GM18858 (cell line): Measurements from ENCODE around the gene PLXDC2.

Source experiments
- ATAC-seq: cut with Tn5 transposase; IDR thresholded peaks from one replicate; pipeline ENCODE4 v1.9.1; 2021; ENCODE audit not compliant: unreplicated experiment

PLXDC2 gene

DNA sequence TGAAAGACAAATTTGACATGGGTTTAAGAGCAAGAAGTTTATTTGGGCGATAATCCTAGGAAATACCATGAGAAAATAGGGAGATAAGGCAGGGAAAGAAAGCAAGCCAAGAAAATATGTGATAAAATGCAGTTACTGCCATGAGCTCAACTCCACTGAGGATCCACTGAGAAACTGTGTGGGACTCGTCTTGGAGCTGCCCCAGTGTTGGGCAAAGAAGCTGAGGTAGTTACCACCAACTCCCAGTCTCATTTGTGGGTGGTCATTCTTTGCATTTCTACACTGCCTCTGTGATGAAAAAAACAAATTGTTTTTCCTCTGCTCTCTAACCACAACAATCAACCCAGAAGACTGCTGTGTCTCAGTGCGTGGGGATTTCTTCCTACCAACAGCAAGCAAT, 498.2 kb downstream of the PLXDC2 start:
- no peak for ATAC-seq

DNA sequence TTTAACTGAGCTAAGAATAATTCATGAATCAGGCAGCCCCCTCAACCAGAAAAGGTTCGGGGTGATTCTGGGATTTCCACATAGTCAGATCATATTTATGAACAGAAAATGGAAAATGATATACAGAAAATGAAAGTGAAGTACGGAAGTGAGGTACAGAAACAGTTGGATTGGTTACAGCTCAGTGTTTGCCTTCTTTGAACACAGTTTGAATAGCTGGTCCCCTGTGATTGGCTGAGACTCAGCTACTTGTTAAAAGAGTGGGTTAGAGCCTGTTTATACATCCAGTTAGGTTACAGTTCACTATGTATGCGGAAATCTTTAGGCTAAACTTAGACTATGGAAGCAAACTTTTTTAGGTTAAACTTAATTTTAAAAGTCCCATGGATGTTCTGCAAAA, 511.7 kb downstream of the PLXDC2 start:
- no peak for ATAC-seq

DNA sequence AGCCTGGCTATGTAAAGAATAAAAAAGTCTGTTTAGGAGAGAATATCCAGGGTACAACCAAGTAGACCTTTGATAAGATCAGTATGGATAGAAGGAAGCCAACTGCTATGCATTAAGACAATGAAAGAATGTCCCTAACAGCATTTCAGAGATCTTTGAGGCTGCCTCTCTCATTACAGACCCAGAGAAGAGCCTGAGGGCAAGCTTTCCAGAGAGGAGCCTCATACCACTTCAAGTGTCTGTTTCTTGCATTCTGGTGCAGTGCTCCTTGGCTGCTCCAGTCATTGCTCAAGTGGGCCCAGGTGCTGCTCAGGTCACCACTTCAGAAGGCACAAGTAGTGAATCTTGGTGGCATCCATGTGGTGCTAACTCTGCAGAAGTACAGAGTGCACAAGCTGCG, 514.0 kb downstream of the PLXDC2 start:
- ATAC-seq, result no peak

DNA sequence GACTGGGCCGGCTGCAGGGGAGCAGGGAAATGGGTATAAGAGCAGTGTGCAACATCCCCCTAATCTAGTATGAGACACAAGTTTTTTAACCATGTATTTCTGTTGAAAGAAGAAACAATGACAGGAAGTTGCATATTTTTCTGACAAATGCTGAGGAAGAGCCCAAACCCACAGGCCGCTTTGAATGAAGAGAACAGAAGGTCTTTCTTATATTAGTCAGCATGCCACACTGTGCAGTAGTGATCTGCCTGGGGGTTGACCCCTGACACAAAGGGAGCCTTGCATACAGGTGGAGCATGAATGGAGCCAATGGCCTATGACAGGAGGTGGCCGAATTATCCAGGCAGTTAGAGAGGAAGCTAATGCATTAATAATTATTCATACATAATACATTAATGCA, 518.3 kb downstream of the PLXDC2 start:
- ATAC-seq, result no peak
